Measurements from ENCODE around the gene RPRD1A. TPM values are rescaled to one million over a fixed set of nuclear protein-coding genes. Genes with fewer than 3 reads are reported as not detected.

RPRD1A gene
- total RNA-seq, 4 donors from 2014 or later, result 81.4 to 103 (median 92.4) TPM

DNA sequence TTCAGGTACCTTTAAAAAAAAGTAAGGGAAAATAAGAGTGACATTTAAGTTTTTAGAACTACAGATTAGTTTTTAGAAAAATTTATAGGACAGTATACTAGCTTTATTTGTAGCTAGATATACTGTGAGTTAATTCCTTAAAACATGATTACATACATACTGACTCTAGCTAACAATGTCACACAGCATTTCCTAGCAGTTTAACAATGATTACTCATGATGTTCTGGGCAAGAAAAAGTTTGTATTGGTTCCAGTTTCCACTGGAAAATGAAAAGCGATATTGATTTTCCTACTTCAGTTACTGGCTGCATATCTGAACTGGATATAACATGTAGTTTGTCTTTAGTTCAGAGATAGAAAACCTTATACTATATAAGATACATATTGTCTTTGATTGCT, 42.4 kb upstream of the RPRD1A start:
- no peak overlapping the region for H3K27ac ChIP-seq
- no peaks in the 10 kb centered on the region for H3K4me1 ChIP-seq
- H3K9me3 ChIP-seq, result no peaks in the 10 kb centered on the region
- H3K4me3 ChIP-seq, result no peak overlapping the region
- no peak for ATAC-seq
- H3K27me3 ChIP-seq, result no peaks in the 10 kb centered on the region
- H3K36me3 ChIP-seq, result peaks cover 0 to 63% of the 10 kb centered on the region in 2 donors
- TF ChIP-seq, protein P1, sequence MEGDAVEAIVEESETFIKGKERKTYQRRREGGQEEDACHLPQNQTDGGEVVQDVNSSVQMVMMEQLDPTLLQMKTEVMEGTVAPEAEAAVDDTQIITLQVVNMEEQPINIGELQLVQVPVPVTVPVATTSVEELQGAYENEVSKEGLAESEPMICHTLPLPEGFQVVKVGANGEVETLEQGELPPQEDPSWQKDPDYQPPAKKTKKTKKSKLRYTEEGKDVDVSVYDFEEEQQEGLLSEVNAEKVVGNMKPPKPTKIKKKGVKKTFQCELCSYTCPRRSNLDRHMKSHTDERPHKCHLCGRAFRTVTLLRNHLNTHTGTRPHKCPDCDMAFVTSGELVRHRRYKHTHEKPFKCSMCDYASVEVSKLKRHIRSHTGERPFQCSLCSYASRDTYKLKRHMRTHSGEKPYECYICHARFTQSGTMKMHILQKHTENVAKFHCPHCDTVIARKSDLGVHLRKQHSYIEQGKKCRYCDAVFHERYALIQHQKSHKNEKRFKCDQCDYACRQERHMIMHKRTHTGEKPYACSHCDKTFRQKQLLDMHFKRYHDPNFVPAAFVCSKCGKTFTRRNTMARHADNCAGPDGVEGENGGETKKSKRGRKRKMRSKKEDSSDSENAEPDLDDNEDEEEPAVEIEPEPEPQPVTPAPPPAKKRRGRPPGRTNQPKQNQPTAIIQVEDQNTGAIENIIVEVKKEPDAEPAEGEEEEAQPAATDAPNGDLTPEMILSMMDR (IDR thresholded peaks at IDR 0.05), result no peak
- no peak for TF ChIP-seq POLR2A (IDR thresholded peaks at IDR 0.05)
- TF ChIP-seq EP300 (IDR thresholded peaks at IDR 0.05), result no peak
- TF ChIP-seq POLR2AphosphoS5 (IDR thresholded peaks at IDR 0.05), result no peak
- WGBS, 2 donors (ENCODE audit: low coverage in 1 of 2), result 78 to 89% methylated on average over 1 of the region's 1 CpG

DNA sequence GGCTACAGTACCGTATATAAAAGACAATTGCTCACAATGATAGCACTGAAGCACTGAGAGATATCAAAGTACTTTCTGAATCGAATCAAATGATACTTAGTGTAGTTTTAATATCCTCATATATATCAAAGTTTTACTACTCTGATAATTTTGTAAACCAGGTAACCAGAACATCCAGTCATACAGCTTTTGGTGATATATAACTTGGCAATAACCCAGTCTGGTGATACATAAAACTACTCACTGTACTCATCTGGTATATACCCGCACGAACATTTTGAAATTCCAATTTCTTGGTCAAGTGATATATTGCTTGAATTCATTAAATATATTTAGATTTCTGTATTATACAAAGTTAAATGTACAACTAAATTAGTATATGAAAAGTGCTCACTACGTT, 41.2 kb upstream of the RPRD1A start:
- no peaks in the 10 kb centered on the region for H3K27me3 ChIP-seq
- ATAC-seq, result no peak
- H3K9me3 ChIP-seq, result no peaks in the 10 kb centered on the region
- TF ChIP-seq EP300 (IDR thresholded peaks at IDR 0.05), result no peak
- TF ChIP-seq POLR2A (IDR thresholded peaks at IDR 0.05), result no peak
- TF ChIP-seq POLR2AphosphoS5 (IDR thresholded peaks at IDR 0.05), result no peak
- TF ChIP-seq, protein P1 (IDR thresholded peaks at IDR 0.05), result no peak
- no peaks in the 10 kb centered on the region for H3K4me1 ChIP-seq
- peaks cover 0 to 53% of the 10 kb centered on the region in 2 donors for H3K36me3 ChIP-seq
- no peak overlapping the region for H3K27ac ChIP-seq
- H3K4me3 ChIP-seq, result no peak overlapping the region
- WGBS, 2 donors (ENCODE audit: low coverage in 1 of 2), result 87 to 88% methylated on average over 5 of the region's 5 CpGs

DNA sequence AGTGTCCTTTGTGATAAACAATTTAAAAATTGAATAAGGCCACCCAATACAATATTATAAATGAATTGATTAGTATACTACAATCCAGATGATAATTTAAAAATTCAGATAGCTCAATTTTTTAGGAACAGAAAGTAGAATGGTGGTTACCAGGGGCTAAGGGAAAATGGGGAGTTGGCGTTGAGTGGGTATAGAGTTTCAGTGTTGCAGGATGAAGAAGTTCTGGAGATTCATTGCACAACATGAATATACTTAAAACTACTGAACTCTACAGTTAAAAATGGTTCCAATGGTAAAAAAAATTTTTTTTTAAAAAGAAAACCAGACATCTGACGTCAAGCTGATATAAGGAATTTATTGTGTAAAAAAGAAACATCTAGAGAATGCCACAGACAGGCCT, 40.8 kb upstream of the RPRD1A start:
- WGBS, 2 donors (ENCODE audit: low coverage in 1 of 2), result 41 to 50% methylated on average over 2 of the region's 2 CpGs
- no peak for ATAC-seq
- no peaks in the 10 kb centered on the region for H3K27me3 ChIP-seq
- no peaks in the 10 kb centered on the region for H3K9me3 ChIP-seq
- TF ChIP-seq POLR2AphosphoS5 (IDR thresholded peaks at IDR 0.05) (no peak), POLR2A (IDR thresholded peaks at IDR 0.05) (no peak), EP300 (IDR thresholded peaks at IDR 0.05) (no peak)
- TF ChIP-seq, protein P1 (IDR thresholded peaks at IDR 0.05), result no peak
- no peak overlapping the region for H3K27ac ChIP-seq
- H3K4me1 ChIP-seq, result no peaks in the 10 kb centered on the region
- H3K4me3 ChIP-seq, result no peak overlapping the region
- H3K36me3 ChIP-seq, result peaks cover 0 to 49% of the 10 kb centered on the region in 2 donors

DNA sequence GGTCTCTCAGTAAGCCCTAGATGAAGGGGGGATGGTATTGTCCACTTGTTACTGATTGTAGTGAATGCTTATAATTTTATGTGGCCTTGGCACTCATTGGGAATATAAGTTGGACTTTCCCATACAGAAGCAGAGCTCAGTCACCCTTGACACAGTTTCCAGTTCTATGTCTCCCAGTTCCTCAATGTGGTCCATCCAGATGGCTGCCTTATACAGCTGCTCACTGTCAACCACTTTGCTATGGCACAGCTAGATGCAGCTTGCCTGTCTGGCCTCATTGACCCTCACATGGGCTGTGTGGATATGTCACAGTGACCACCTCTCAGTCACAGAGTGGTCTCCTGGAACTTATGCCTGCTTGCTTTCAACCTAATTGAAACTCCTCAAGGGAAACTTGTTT, 40.1 kb upstream of the RPRD1A start:
- peaks cover 0 to 42% of the 10 kb centered on the region in 2 donors for H3K36me3 ChIP-seq
- no peak overlapping the region for H3K4me3 ChIP-seq
- H3K27ac ChIP-seq, result no peak overlapping the region
- TF ChIP-seq EP300 (IDR thresholded peaks at IDR 0.05) (no peak), POLR2AphosphoS5 (IDR thresholded peaks at IDR 0.05) (no peak), POLR2A (IDR thresholded peaks at IDR 0.05) (no peak)
- TF ChIP-seq, protein P1 (IDR thresholded peaks at IDR 0.05), result no peak
- no peak for ATAC-seq
- H3K9me3 ChIP-seq, result peaks cover 0 to 2% (median 0%) of the 10 kb centered on the region in 3 donors
- H3K4me1 ChIP-seq, result no peaks in the 10 kb centered on the region
- peaks cover under 1% of the 10 kb centered on the region for H3K27me3 ChIP-seq

DNA sequence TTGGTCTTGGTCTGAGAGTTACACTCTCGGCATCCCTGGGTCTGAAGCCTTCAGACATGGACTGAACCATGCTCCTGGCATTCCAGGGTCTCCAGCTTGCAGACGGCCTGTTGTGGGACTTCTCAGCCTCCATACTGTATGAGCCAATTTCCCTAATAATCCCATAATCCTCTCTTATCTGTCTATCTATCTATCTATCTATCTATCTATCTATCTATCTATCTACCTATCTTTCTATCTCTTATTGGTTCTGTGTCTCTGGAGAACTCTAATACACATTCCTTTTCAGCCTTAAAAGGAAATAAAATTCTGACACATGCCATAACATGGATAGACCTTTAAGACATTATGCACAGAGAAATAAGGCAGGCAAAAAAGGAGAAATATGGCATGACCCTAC, 37.4 kb upstream of the RPRD1A start:
- H3K27me3 ChIP-seq, result peaks cover 10% of the 10 kb centered on the region
- peaks cover 0 to 10% (median 0%) of the 10 kb centered on the region in 3 donors for H3K9me3 ChIP-seq
- peaks cover 0 to 14% of the 10 kb centered on the region in 2 donors for H3K36me3 ChIP-seq
- H3K4me3 ChIP-seq, result no peak overlapping the region
- WGBS, 2 donors (ENCODE audit: low coverage in 1 of 2), result 80 to 100% methylated on average over 2 of the region's 2 CpGs
- H3K4me1 ChIP-seq, result no peaks in the 10 kb centered on the region
- no peak overlapping the region for H3K27ac ChIP-seq
- ATAC-seq, result no peak
- no peak for TF ChIP-seq EP300 (IDR thresholded peaks at IDR 0.05)
- TF ChIP-seq, protein P1 (IDR thresholded peaks at IDR 0.05), result no peak
- TF ChIP-seq POLR2A (IDR thresholded peaks at IDR 0.05), result no peak
- TF ChIP-seq POLR2AphosphoS5 (IDR thresholded peaks at IDR 0.05), result no peak
